Measurements from ENCODE around the gene DSCAML1.

Gene DSCAML1

GRCh38 chr11:117830674-117831351, 33.8 kb upstream of the DSCAML1 start:
- H3K4me1 ChIP-seq (ENCODE audit: control insufficient read depth, insufficient read depth, low read length): no peaks in the 10 kb centered on the region; the same call in 1 of the 2 replicates
- no peak overlapping the region for H3K4me3 ChIP-seq (ENCODE audit: low read depth, low read length)
- H3K36me3 ChIP-seq (ENCODE audit: control insufficient read depth, insufficient read depth, low read length): no peaks in the 10 kb centered on the region
- H3K27ac ChIP-seq (ENCODE audit: low read depth, low read length): no peak overlapping the region
- H3K27me3 ChIP-seq (ENCODE audit: control insufficient read depth, insufficient read depth, low read length): no peaks in the 10 kb centered on the region
- no peak overlapping the region for H3K9ac ChIP-seq (ENCODE audit: low read depth, low read length)
- H3K9me3 ChIP-seq (ENCODE audit: control insufficient read depth, insufficient read depth, low read length): no peaks in the 10 kb centered on the region

- H3K36me3 ChIP-seq (ENCODE audit: control insufficient read depth, insufficient read depth, low read length): no peaks in the 10 kb centered on the region
- H3K27me3 ChIP-seq (ENCODE audit: control insufficient read depth, insufficient read depth, low read length): no peaks in the 10 kb centered on the region
- H3K9ac ChIP-seq (ENCODE audit: low read depth, low read length): no peak overlapping the region
- H3K4me3 ChIP-seq (ENCODE audit: low read depth, low read length): no peak overlapping the region
- H3K4me1 ChIP-seq (ENCODE audit: control insufficient read depth, insufficient read depth, low read length): no peaks in the 10 kb centered on the region; the same call in 1 of the 2 replicates
- no peaks in the 10 kb centered on the region for H3K9me3 ChIP-seq (ENCODE audit: control insufficient read depth, insufficient read depth, low read length)
- no peak overlapping the region for H3K27ac ChIP-seq (ENCODE audit: low read depth, low read length)
Measured at GRCh38 chr11:117830072-117830471, 33.1 kb upstream of the DSCAML1 start.

- Histone ChIP-seq H3K4me1 (ENCODE audit: control insufficient read depth, insufficient read depth, low read length) (peaks cover 4% of the 10 kb centered on the region), H3K36me3 (ENCODE audit: control insufficient read depth, insufficient read depth, low read length) (no peaks in the 10 kb centered on the region), H3K27ac (ENCODE audit: low read depth, low read length) (no peak overlapping the region), H3K9me3 (ENCODE audit: control insufficient read depth, insufficient read depth, low read length) (no peaks in the 10 kb centered on the region), H3K9ac (ENCODE audit: low read depth, low read length) (no peak overlapping the region), H3K27me3 (ENCODE audit: control insufficient read depth, insufficient read depth, low read length) (no peaks in the 10 kb centered on the region), H3K4me3 (ENCODE audit: low read depth, low read length) (no peak overlapping the region)
Measured at GRCh38 chr11:117829369-117829725, 32.3 kb upstream of the DSCAML1 start.

DNA sequence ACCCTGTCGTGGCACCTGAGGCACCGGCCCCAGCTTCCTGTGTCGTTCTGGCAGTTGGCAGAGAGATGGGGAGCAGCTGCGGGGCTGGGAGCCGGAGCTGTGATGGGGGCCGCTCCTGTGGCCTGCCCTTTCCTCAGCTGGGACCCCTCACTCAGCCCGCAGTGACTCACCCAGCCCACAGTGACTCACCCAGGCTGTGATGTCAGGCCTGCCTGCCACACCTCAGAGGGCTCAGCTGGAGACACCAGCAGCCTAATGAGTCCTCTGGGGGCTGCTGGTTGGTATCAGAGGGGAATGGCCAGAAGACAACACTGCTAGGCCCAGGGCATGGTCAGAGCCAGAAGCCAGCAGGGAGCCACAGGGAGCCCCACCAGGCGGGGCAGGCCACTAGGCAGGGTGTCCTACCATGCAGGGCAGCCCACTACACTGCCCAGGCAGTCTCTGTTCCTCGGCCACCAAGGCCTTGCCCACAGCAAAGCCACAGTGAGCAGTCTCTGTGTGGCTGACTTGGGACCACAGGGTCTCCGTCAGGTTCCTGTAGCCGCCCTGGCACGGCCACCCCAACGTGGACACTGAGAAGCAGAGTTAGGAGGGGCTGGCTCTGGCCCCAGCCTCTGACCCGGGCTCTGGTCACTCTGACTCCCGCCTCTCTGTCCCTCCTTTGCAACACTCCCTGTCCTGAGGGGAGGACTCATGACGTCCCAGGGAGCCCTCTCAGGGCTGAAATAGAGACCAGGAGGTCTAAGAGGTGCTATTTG, 31.8 kb upstream of the DSCAML1 start:
- H3K9me3 ChIP-seq (ENCODE audit: control insufficient read depth, insufficient read depth, low read length): no peaks in the 10 kb centered on the region
- peaks cover 10% of the 10 kb centered on the region for H3K4me1 ChIP-seq (ENCODE audit: control insufficient read depth, insufficient read depth, low read length)
- H3K36me3 ChIP-seq (ENCODE audit: control insufficient read depth, insufficient read depth, low read length): no peaks in the 10 kb centered on the region
- no peaks in the 10 kb centered on the region for H3K27me3 ChIP-seq (ENCODE audit: control insufficient read depth, insufficient read depth, low read length)
- H3K9ac ChIP-seq (ENCODE audit: low read depth, low read length): no peak overlapping the region
- no peak overlapping the region for H3K4me3 ChIP-seq (ENCODE audit: low read depth, low read length)
- H3K27ac ChIP-seq (ENCODE audit: low read depth, low read length): no peak overlapping the region

DNA sequence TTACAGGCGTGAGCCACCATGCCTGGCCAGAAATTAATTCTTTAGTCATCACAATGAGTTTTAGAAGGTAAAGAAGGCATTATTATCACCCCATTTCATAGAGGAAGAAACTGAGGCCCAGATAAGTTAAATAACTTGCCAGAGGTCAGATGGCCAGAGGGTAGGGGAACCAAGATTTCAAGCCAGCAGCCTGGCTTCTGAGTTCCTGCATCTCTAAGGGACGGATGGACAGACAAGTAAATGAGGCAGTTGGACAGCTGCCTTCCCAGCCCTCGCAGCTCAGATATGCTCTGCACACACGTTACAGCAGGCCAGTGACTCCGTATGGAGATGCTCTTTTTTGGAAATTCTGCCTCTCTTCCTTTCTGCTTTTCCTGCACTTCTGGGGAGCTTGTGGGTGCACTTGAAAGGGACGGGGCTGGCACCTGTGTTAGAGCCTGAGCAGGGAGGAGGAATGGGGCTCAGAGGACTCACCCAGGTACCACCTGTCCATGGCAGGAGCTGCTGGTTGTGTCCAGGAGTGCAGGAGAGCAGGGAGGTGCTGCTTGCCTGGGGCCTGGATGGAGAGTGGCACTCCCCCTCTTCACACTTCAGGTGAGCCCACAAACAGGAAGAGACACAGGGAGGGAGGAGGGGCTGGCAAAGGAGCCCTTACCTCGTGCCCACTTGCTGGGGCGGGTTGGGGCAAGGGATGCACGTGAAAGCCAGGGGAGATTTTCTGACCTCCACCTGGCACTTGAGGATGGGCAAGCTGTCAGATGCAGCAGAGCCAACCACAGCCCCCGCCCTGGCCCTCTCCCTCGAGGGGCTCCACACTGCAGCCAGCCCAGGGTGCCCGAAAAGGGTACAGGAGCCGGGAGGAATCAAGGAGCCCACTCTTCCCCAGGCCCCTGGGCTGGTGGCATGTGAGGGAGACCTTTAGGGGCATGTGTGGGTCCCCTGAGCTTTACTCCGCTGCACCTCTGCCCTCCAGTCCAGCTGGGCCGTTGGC, 30.8 kb upstream of the DSCAML1 start:
- no peaks in the 10 kb centered on the region for H3K9me3 ChIP-seq (ENCODE audit: control insufficient read depth, insufficient read depth, low read length)
- H3K36me3 ChIP-seq (ENCODE audit: control insufficient read depth, insufficient read depth, low read length): no peaks in the 10 kb centered on the region
- no peaks in the 10 kb centered on the region for H3K27me3 ChIP-seq (ENCODE audit: control insufficient read depth, insufficient read depth, low read length)
- H3K4me1 ChIP-seq (ENCODE audit: control insufficient read depth, insufficient read depth, low read length): peaks cover 12% of the 10 kb centered on the region
- no peak overlapping the region for H3K9ac ChIP-seq (ENCODE audit: low read depth, low read length)
- no peak overlapping the region for H3K4me3 ChIP-seq (ENCODE audit: low read depth, low read length)
- H3K27ac ChIP-seq (ENCODE audit: low read depth, low read length): no peak overlapping the region

DNA sequence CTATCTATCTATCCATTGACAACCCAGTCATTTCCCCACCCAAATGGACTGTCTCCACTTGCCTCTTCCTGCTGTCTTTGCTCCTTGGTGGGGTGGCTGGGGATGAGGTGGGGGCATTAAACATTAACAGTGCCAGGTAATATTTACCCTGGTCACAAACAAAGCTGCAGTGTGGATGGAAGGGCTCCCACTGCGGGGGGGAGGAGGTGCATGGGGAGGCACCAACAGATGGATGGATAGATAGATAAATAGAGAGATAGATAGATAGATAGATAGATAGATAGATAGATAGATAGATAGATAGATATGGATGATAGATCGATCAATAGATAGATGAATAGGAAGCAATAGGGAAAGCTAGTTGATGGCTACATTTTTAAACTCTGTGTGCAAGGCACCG, 29.8 kb upstream of the DSCAML1 start:
- Histone ChIP-seq H3K27me3 (ENCODE audit: control insufficient read depth, insufficient read depth, low read length) (no peaks in the 10 kb centered on the region), H3K36me3 (ENCODE audit: control insufficient read depth, insufficient read depth, low read length) (no peaks in the 10 kb centered on the region), H3K4me3 (ENCODE audit: low read depth, low read length) (no peak overlapping the region), H3K4me1 (ENCODE audit: control insufficient read depth, insufficient read depth, low read length) (peaks cover 12% of the 10 kb centered on the region), H3K9ac (ENCODE audit: low read depth, low read length) (no peak overlapping the region), H3K9me3 (ENCODE audit: control insufficient read depth, insufficient read depth, low read length) (no peaks in the 10 kb centered on the region), H3K27ac (ENCODE audit: low read depth, low read length) (no peak overlapping the region)

GRCh38 chr11:117826190-117826570, 29.2 kb upstream of the DSCAML1 start:
- Histone ChIP-seq H3K27me3 (ENCODE audit: control insufficient read depth, insufficient read depth, low read length) (no peaks in the 10 kb centered on the region), H3K4me1 (ENCODE audit: control insufficient read depth, insufficient read depth, low read length) (peaks cover 12% of the 10 kb centered on the region), H3K9me3 (ENCODE audit: control insufficient read depth, insufficient read depth, low read length) (no peaks in the 10 kb centered on the region), H3K36me3 (ENCODE audit: control insufficient read depth, insufficient read depth, low read length) (no peaks in the 10 kb centered on the region), H3K9ac (ENCODE audit: low read depth, low read length) (no peak overlapping the region), H3K27ac (ENCODE audit: low read depth, low read length) (no peak overlapping the region), H3K4me3 (ENCODE audit: low read depth, low read length) (no peak overlapping the region)

GRCh38 chr11:117825538-117826189, 28.6 kb upstream of the DSCAML1 start:
- Histone ChIP-seq H3K4me3 (ENCODE audit: low read depth, low read length) (no peak overlapping the region), H3K27ac (ENCODE audit: low read depth, low read length) (no peak overlapping the region), H3K4me1 (ENCODE audit: control insufficient read depth, insufficient read depth, low read length) (peaks cover 12% of the 10 kb centered on the region), H3K36me3 (ENCODE audit: control insufficient read depth, insufficient read depth, low read length) (no peaks in the 10 kb centered on the region), H3K9ac (ENCODE audit: low read depth, low read length) (no peak overlapping the region), H3K9me3 (ENCODE audit: control insufficient read depth, insufficient read depth, low read length) (no peaks in the 10 kb centered on the region), H3K27me3 (ENCODE audit: control insufficient read depth, insufficient read depth, low read length) (no peaks in the 10 kb centered on the region)

- H3K4me1 ChIP-seq (ENCODE audit: control insufficient read depth, insufficient read depth, low read length): peaks cover 17% of the 10 kb centered on the region
- H3K27ac ChIP-seq (ENCODE audit: low read depth, low read length): no peak within 1 kb of the TSS
- H3K36me3 ChIP-seq (ENCODE audit: control insufficient read depth, insufficient read depth, low read length): no peaks in the 10 kb centered on the region
- no peak within 1 kb of the TSS for H3K4me3 ChIP-seq (ENCODE audit: low read depth, low read length)
- H3K9ac ChIP-seq (ENCODE audit: low read depth, low read length): no peak within 1 kb of the TSS
- H3K9me3 ChIP-seq (ENCODE audit: control insufficient read depth, insufficient read depth, low read length): no peaks in the 10 kb centered on the region
- H3K27me3 ChIP-seq (ENCODE audit: control insufficient read depth, insufficient read depth, low read length): no peaks in the 10 kb centered on the region
Measured at GRCh38 chr11:117824571-117825537, 27.8 kb upstream of the DSCAML1 start, which contains the start of gene FXYD2. TSS of gene FXYD2 (minus strand) at chr11:117824744. CDS start at chr11:117824678, 66 bp downstream.

Data from HUES48 (cell line).